Suprapubic skin (tissue), 4 donors: ENCODE measurements around the gene NRXN3. TPM values are rescaled to one million over a fixed set of nuclear protein-coding genes. Genes with fewer than 3 reads are reported as not detected.

Experiments used
- DNase-seq, 2 donors: peaks; one replicate each; pipeline ENCODE4 v3.0.0-alpha.2; 2019; ENCODE audit warnings: low spot score in 2 of 2
- H3K27ac ChIP-seq: fragments of 200-600 bp; sonication (generic); one replicate; pipeline ENCODE4 v1.5.1; 2019
- H3K27me3 ChIP-seq: fragments of 200-600 bp; sonication (generic); one replicate; pipeline ENCODE4 v1.5.1; 2019
- H3K36me3 ChIP-seq: fragments of 200-600 bp; sonication (generic); one replicate; pipeline ENCODE4 v1.5.1; 2019
- H3K4me1 ChIP-seq: fragments of 200-600 bp; sonication (generic); one replicate; pipeline ENCODE4 v1.5.1; 2019
- H3K4me3 ChIP-seq: fragments of 200-600 bp; sonication (generic); one replicate; pipeline ENCODE4 v1.5.1; 2019; ENCODE audit warnings: mild to moderate bottlenecking
- H3K9me3 ChIP-seq: fragments of 200-600 bp; sonication (generic); one replicate; pipeline ENCODE4 v1.5.1; 2019
- CTCF ChIP-seq, 2 donors: fragments of 200-600 bp in 1 of 2; fragments of 450-650 bp in 1 of 2; sonication (generic) in 1 of 2; IDR thresholded peaks; one replicate each; pipeline ENCODE4 v1.5.1; 2016 to 2019; ENCODE audit warnings: antibody characterized with exemption in 2 of 2, mild to moderate bottlenecking in 1 of 2, moderate library complexity in 1 of 2
- EP300 ChIP-seq: sonication (generic); formaldehyde crosslinking; IDR thresholded peaks from one replicate; pipeline ENCODE4 v1.6.1; 2017; ENCODE audit warnings: antibody characterized with exemption
- POLR2A ChIP-seq, 2 donors: fragments of 450-650 bp; IDR thresholded peaks; one replicate each; pipeline ENCODE4 v1.6.1; 2017; ENCODE audit warnings: antibody characterized with exemption in 2 of 2, mild to moderate bottlenecking in 2 of 2, moderate library complexity in 2 of 2
- POLR2AphosphoS5 ChIP-seq, 3 donors: sonication (generic); formaldehyde crosslinking; IDR thresholded peaks; one replicate each; pipeline ENCODE4 v1.6.1; 2017; ENCODE audit warnings: antibody characterized with exemption in 3 of 3
- WGBS: methylation state at CpG from one replicate; pipeline ENCODE4 v1.1.5; 2018; 5-methylcytosine and 5-hydroxymethylcytosine counted together
- total RNA-seq, 4 donors: library from RNA; depleted of rRNA; stranded (reverse); fragments of >200 nt; gene quantifications; one replicate each; pipeline ENCODE4 v1.1.0, GENCODE V29; 2016

The NRXN3 gene
- total RNA-seq, 4 donors from 2014 or later: 0.79 to 4.3 (median 3.3) TPM

GRCh38 chr14:79571366-79571765, 1401.2 kb downstream of the NRXN3 start:
- DNase-seq: no peak
- Histone ChIP-seq H3K4me1 (no peaks in the 10 kb centered on the region), H3K27me3 (no peaks in the 10 kb centered on the region), H3K36me3 (no peaks in the 10 kb centered on the region), H3K4me3 (no peak overlapping the region), H3K9me3 (no peaks in the 10 kb centered on the region), H3K27ac (no peak overlapping the region)
- WGBS: 46% methylated on average over 4 of the region's 4 CpGs
- no peak for TF ChIP-seq POLR2AphosphoS5 (IDR thresholded peaks at IDR 0.05)
- TF ChIP-seq EP300: no peak
- no peak for TF ChIP-seq POLR2A (IDR thresholded peaks at IDR 0.05)
- TF ChIP-seq CTCF (IDR thresholded peaks at IDR 0.05): no peak

- WGBS: 63% methylated on average over 2 of the region's 2 CpGs
- TF ChIP-seq POLR2A (IDR thresholded peaks at IDR 0.05): no peak
- no peak for TF ChIP-seq POLR2AphosphoS5 (IDR thresholded peaks at IDR 0.05)
- TF ChIP-seq EP300: no peak
- no peak for TF ChIP-seq CTCF (IDR thresholded peaks at IDR 0.05)
- Histone ChIP-seq H3K36me3 (no peaks in the 10 kb centered on the region), H3K27me3 (no peaks in the 10 kb centered on the region), H3K4me1 (no peaks in the 10 kb centered on the region), H3K9me3 (no peaks in the 10 kb centered on the region), H3K4me3 (no peak overlapping the region), H3K27ac (no peak overlapping the region)
- no peak for DNase-seq
Observed at GRCh38 chr14:79573486-79573885, 1403.3 kb downstream of the NRXN3 start.

GRCh38 chr14:79575032-79575431, 1404.9 kb downstream of the NRXN3 start:
- WGBS: 61% methylated on average over 4 of the region's 4 CpGs
- no peaks in the 10 kb centered on the region for H3K27me3 ChIP-seq
- no peaks in the 10 kb centered on the region for H3K4me1 ChIP-seq
- no peak overlapping the region for H3K27ac ChIP-seq
- no peak for TF ChIP-seq POLR2AphosphoS5 (IDR thresholded peaks at IDR 0.05)
- TF ChIP-seq POLR2A (IDR thresholded peaks at IDR 0.05): no peak
- TF ChIP-seq CTCF (IDR thresholded peaks at IDR 0.05): no peak
- no peak for TF ChIP-seq EP300
- no peak overlapping the region for H3K4me3 ChIP-seq
- no peaks in the 10 kb centered on the region for H3K36me3 ChIP-seq
- no peaks in the 10 kb centered on the region for H3K9me3 ChIP-seq
- DNase-seq: no peak

GRCh38 chr14:79576424-79576823, 1406.3 kb downstream of the NRXN3 start:
- no peak overlapping the region for H3K4me3 ChIP-seq
- H3K27ac ChIP-seq: no peak overlapping the region
- 68% methylated on average over 4 of the region's 4 CpGs for WGBS
- TF ChIP-seq POLR2AphosphoS5 (IDR thresholded peaks at IDR 0.05): no peak
- TF ChIP-seq CTCF (IDR thresholded peaks at IDR 0.05): no peak
- no peak for TF ChIP-seq EP300
- no peak for TF ChIP-seq POLR2A (IDR thresholded peaks at IDR 0.05)
- H3K36me3 ChIP-seq: no peaks in the 10 kb centered on the region
- no peaks in the 10 kb centered on the region for H3K4me1 ChIP-seq
- no peaks in the 10 kb centered on the region for H3K27me3 ChIP-seq
- H3K9me3 ChIP-seq: no peaks in the 10 kb centered on the region
- no peak for DNase-seq

- no peaks in the 10 kb centered on the region for H3K4me1 ChIP-seq
- H3K27me3 ChIP-seq: no peaks in the 10 kb centered on the region
- no peak overlapping the region for H3K4me3 ChIP-seq
- TF ChIP-seq EP300: no peak
- no peak for TF ChIP-seq POLR2A (IDR thresholded peaks at IDR 0.05)
- TF ChIP-seq POLR2AphosphoS5 (IDR thresholded peaks at IDR 0.05): no peak
- DNase-seq: no peak
- no peak overlapping the region for H3K27ac ChIP-seq
- no peaks in the 10 kb centered on the region for H3K36me3 ChIP-seq
- H3K9me3 ChIP-seq: no peaks in the 10 kb centered on the region
- 79% methylated on average over 3 of the region's 3 CpGs for WGBS
Observed at GRCh38 chr14:79578470-79578869, 1408.3 kb downstream of the NRXN3 start.

GRCh38 chr14:79580414-79580813, 1410.2 kb downstream of the NRXN3 start:
- no peaks in the 10 kb centered on the region for H3K36me3 ChIP-seq

More at GRCh38 chr14:79580414-79580813, 1410.2 kb downstream of the NRXN3 start:
- Histone ChIP-seq H3K4me1 (no peaks in the 10 kb centered on the region), H3K9me3 (no peaks in the 10 kb centered on the region), H3K4me3 (no peak overlapping the region), H3K27ac (no peak overlapping the region), H3K27me3 (no peaks in the 10 kb centered on the region)
- no peak for DNase-seq
- TF ChIP-seq POLR2AphosphoS5 (IDR thresholded peaks at IDR 0.05) (no peak), EP300 (no peak), CTCF (IDR thresholded peaks at IDR 0.05) (no peak), POLR2A (IDR thresholded peaks at IDR 0.05) (no peak)
- WGBS: 25% methylated on average over 2 of the region's 2 CpGs
